OCI-LY7 (cell line): Measurements from ENCODE around the gene PLCB3. TPM values are rescaled to one million over a fixed set of nuclear protein-coding genes. Genes with fewer than 3 reads are reported as not detected.
"Not testable (repeated sequence)": the region's sequence is repeated elsewhere in the genome, so short reads cannot be mapped to it uniquely, and the experiment has no call there.

Experiments
- BruUV-seq: library from RNA; stranded (reverse); fragments of 400-500 nt; replicated peaks from 2 replicates; lab custom pipeline; 2021; lab: Mats Ljungman, UMichigan
- CTCF ChIA-PET: fragments of 300-600 bp; sonication (Branson Sonifier 250); formaldehyde crosslinking; loops from one replicate; lab custom pipeline; 2022; ENCODE audit warnings: antibody characterized with exemption; ENCODE audit not compliant: unreplicated experiment; lab: Charles Lee
- POLR2A ChIA-PET: fragments of 300-600 bp; sonication (Branson Sonifier 250); formaldehyde crosslinking; loops from one replicate; lab custom pipeline; 2022; ENCODE audit warnings: antibody characterized with exemption; lab: Charles Lee
- DNase-seq: peaks from one replicate; pipeline ENCODE4 v3.0.0-alpha.2; 2015; ENCODE audit warnings: low spot score
- H2AFZ ChIP-seq: fragments of 200-600 bp; sonication (generic), shearing (Covaris generic); 2 replicates; pipeline ENCODE4 v1.6.1; 2014; ENCODE audit warnings: mild to moderate bottlenecking, antibody characterized with exemption, low read length, moderate library complexity
- H3K27ac ChIP-seq: fragments of 200-600 bp; sonication (generic); 2 replicates; pipeline ENCODE4 v1.5.1; 2014; ENCODE audit warnings: mixed run types, low read depth, mild to moderate bottlenecking, moderate library complexity, low read length, inconsistent platforms; ENCODE audit not compliant: poor library complexity, severe bottlenecking
- H3K36me3 ChIP-seq: fragments of 200-600 bp; sonication (generic); 2 replicates; pipeline ENCODE4 v1.6.1; 2014; ENCODE audit warnings: mild to moderate bottlenecking, antibody characterized with exemption, low read length, moderate library complexity, mixed read lengths; ENCODE audit not compliant: insufficient read depth
- H3K4me1 ChIP-seq: fragments of 200-600 bp; sonication (generic); 2 replicates; pipeline ENCODE4 v1.5.1; 2014; ENCODE audit warnings: mild to moderate bottlenecking, low read length; ENCODE audit not compliant: insufficient read depth, poor library complexity, severe bottlenecking
- H3K4me2 ChIP-seq: fragments of 200-600 bp; sonication (generic); 2 replicates; pipeline ENCODE4 v1.6.1; 2014; ENCODE audit warnings: mild to moderate bottlenecking, low read length
- H3K4me3 ChIP-seq: fragments of 200-600 bp; sonication (generic); 2 replicates; pipeline ENCODE4 v1.5.1; 2014; ENCODE audit warnings: mild to moderate bottlenecking, low read depth, low read length; ENCODE audit not compliant: poor library complexity, severe bottlenecking
- H3K79me2 ChIP-seq: fragments of 200-600 bp; sonication (generic); 2 replicates; pipeline ENCODE4 v1.6.1; 2016; ENCODE audit warnings: low read depth, mild to moderate bottlenecking, low read length, moderate library complexity, mixed read lengths; ENCODE audit not compliant: insufficient read depth
- H3K9me2 ChIP-seq: fragments of 200-600 bp; sonication (generic); 2 replicates; pipeline ENCODE4 v1.6.1; 2016; ENCODE audit warnings: mild to moderate bottlenecking, low read length, mixed read lengths; ENCODE audit not compliant: insufficient read depth
- H3K9me3 ChIP-seq: fragments of 200-600 bp; sonication (generic); 2 replicates; pipeline ENCODE4 v1.6.1; 2014; ENCODE audit warnings: mild to moderate bottlenecking, mixed run types, low read length, mixed read lengths
- H4K20me1 ChIP-seq: fragments of 200-600 bp; sonication (generic); 2 replicates; pipeline ENCODE4 v1.6.1; 2014; ENCODE audit warnings: mild to moderate bottlenecking, antibody characterized with exemption, low read length, moderate library complexity, mixed read lengths; ENCODE audit not compliant: insufficient read depth
- CTCF ChIP-seq: fragments of 200-600 bp; sonication (generic); conservative IDR thresholded peaks from 2 replicates; pipeline ENCODE4 v1.5.1; 2014; ENCODE audit warnings: mild to moderate bottlenecking, antibody characterized with exemption, low read length, moderate library complexity, mixed read lengths
- EZH2phosphoT487 ChIP-seq: fragments of 200-600 bp; sonication (generic); IDR thresholded peaks from 2 replicates; pipeline ENCODE4 v1.6.1; 2018; ENCODE audit warnings: low read depth, borderline replicate concordance, mild to moderate bottlenecking, mixed run types, antibody characterized with exemption, low read length, moderate library complexity, mixed read lengths
- intact Hi-C: fragments of 100-400 bp; cut with micrococcal nuclease; formaldehyde crosslinking; loops from one replicate; pipeline ENCODE4 v1.10.0; 2022; ENCODE audit not compliant: unreplicated experiment
- total RNA-seq, 2 experiments: library from RNA; depleted of rRNA in 1 of 2; stranded (reverse); fragments of >200 nt in 1 of 2; shearing (Covaris generic) in 1 of 2; gene quantifications; 2 replicates each; pipeline ENCODE4 v1.2.3, GENCODE V29; 2014 to 2022

PLCB3 gene
- total RNA-seq, 2 experiments from 2014 or later = 7.6 to 10.3 TPM

- H4K20me1 ChIP-seq = no peaks in the 10 kb centered on the region
- ChIA-PET CTCF (interaction anchor here (0.7 to 1.4 kb wide), 3 partner anchors 13 to 72 kb away, joined by 3 read pairs; partner anchors contain the start of genes PRDX5 and TRMT112), POLR2A (interaction anchor here (0.6 to 2.0 kb wide), 6 partner anchors 15 to 41 kb away, joined by 3 to 8 read pairs (median 4); partner anchors contain the start of genes DNAJC4, FERMT3, NUDT22 and TRPT1)
- intact Hi-C loops = no loop called here
- TF ChIP-seq EZH2phosphoT487 (no peak), CTCF (no peak)
- H3K9me2 ChIP-seq = no peaks in the 10 kb centered on the region
- no TSS peak for BruUV-seq
- H3K4me1 ChIP-seq = peaks cover 51% of the 10 kb centered on the region
- H3K4me3 ChIP-seq = peak overlapping the region; percentile 88
- DNase-seq = peak; percentile 57
- peaks cover 28% of the 10 kb centered on the region for H3K79me2 ChIP-seq
- peaks cover 29% of the 10 kb centered on the region for H3K36me3 ChIP-seq
- no peak overlapping the region for H2AFZ ChIP-seq
- no peaks in the 10 kb centered on the region for H3K9me3 ChIP-seq
- H3K27ac ChIP-seq = peak overlapping the region; percentile 69
- peak overlapping the region; percentile 81 for H3K4me2 ChIP-seq
Measured at GRCh38 chr11:64245401-64245796, 5.9 kb upstream of the PLCB3 start.

- Histone ChIP-seq H4K20me1 (no peaks in the 10 kb centered on the region), H3K9me2 (no peaks in the 10 kb centered on the region), H3K4me2 (peak overlapping the region; percentile 81), H2AFZ (no peak overlapping the region), H3K79me2 (peaks cover 28% of the 10 kb centered on the region), H3K9me3 (no peaks in the 10 kb centered on the region), H3K27ac (peak overlapping the region; percentile 69), H3K4me3 (peak overlapping the region; percentile 88), H3K4me1 (peaks cover 55% of the 10 kb centered on the region), H3K36me3 (peaks cover 29% of the 10 kb centered on the region)
- intact Hi-C loops = loop anchor here (1.0 kb wide), 1 partner anchor 23 kb away; no protein-coding TSS in a partner anchor
- BruUV-seq = TSS peak; percentile 84
- ChIA-PET POLR2A (interaction anchor here (0.9 to 2.0 kb wide), 4 partner anchors 19 to 40 kb away, joined by 3 to 8 read pairs (median 4); partner anchors contain the start of genes FERMT3, NUDT22 and TRPT1), CTCF (interaction anchor here (1.0 to 1.4 kb wide), 2 partner anchors 40 to 72 kb away, joined by 3 read pairs; partner anchors contain the start of genes PRDX5 and TRMT112)
- TF ChIP-seq EZH2phosphoT487 = no peak
- no peak for TF ChIP-seq CTCF
- peak; percentile 64 for DNase-seq
Measured at GRCh38 chr11:64245797-64246620, 5.3 kb upstream of the PLCB3 start.

- Histone ChIP-seq H3K36me3 (peaks cover 29% of the 10 kb centered on the region), H3K4me1 (peaks cover 57% of the 10 kb centered on the region), H3K4me3 (peak overlapping the region; percentile 88), H3K79me2 (peaks cover 28% of the 10 kb centered on the region)
- H2AFZ ChIP-seq, H4K20me1 ChIP-seq, H3K9me2 ChIP-seq, DNase-seq, H3K4me2 ChIP-seq, CTCF ChIA-PET, H3K27ac ChIP-seq, H3K9me3 ChIP-seq, BruUV-seq: not testable (repeated sequence)
- intact Hi-C loops = loop anchor here (1.0 kb wide), 1 partner anchor 23 kb away; no protein-coding TSS in a partner anchor
- POLR2A ChIA-PET = interaction anchor here (0.9 to 2.0 kb wide), 2 partner anchors 20 to 40 kb away, joined by 3 to 8 read pairs; partner anchors contain the start of genes FERMT3 and NUDT22
Measured at GRCh38 chr11:64246621-64246870, 4.8 kb upstream of the PLCB3 start.
